22Rv1 (cell line): ENCODE data around the gene EDIL3.

Experiments used
- H3K27ac ChIP-seq: fragments of 450-650 bp; 2 replicates; pipeline ENCODE4 v1.5.1; 2017
- ZFX ChIP-seq: fragments of 450-650 bp; IDR thresholded peaks from 2 replicates; pipeline ENCODE4 v1.6.1; 2017; ENCODE audit warnings: antibody characterized with exemption, borderline replicate concordance
- TF ChIP-seq, protein P1 (sequence below): fragments of 450-650 bp; IDR thresholded peaks from 2 replicates; pipeline ENCODE4 v1.5.1; 2017; ENCODE audit warnings: mild to moderate bottlenecking

The EDIL3 gene

GRCh38 chr5:84227236-84227635, 157.4 kb downstream of the EDIL3 start:
- H3K27ac ChIP-seq, result no peak overlapping the region
- TF ChIP-seq, protein P1, sequence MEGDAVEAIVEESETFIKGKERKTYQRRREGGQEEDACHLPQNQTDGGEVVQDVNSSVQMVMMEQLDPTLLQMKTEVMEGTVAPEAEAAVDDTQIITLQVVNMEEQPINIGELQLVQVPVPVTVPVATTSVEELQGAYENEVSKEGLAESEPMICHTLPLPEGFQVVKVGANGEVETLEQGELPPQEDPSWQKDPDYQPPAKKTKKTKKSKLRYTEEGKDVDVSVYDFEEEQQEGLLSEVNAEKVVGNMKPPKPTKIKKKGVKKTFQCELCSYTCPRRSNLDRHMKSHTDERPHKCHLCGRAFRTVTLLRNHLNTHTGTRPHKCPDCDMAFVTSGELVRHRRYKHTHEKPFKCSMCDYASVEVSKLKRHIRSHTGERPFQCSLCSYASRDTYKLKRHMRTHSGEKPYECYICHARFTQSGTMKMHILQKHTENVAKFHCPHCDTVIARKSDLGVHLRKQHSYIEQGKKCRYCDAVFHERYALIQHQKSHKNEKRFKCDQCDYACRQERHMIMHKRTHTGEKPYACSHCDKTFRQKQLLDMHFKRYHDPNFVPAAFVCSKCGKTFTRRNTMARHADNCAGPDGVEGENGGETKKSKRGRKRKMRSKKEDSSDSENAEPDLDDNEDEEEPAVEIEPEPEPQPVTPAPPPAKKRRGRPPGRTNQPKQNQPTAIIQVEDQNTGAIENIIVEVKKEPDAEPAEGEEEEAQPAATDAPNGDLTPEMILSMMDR, result no peak
- TF ChIP-seq ZFX, result no peak

- TF ChIP-seq, protein P1, result no peak
- TF ChIP-seq ZFX, result no peak
- no peak overlapping the region for H3K27ac ChIP-seq
Measured at GRCh38 chr5:84218546-84218945, 166.1 kb downstream of the EDIL3 start.

DNA sequence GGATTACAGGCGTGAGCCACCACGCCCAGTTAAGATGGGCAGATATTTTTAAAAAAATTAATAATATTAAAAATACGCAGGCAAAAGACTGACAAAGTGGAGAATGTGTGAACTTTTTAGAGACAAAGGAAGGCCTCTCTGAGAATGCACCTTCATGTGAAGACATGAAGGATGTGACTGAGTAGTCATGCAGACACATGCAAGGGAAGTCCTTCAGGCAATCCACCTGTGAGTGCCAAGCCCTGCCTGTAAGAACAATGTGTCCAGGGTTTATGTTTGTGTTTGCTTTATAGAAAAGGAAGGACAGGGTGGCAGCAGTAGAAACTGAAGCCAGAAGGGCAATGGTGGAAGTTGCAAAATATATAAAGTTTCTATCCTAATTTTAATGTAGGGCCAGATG, 169.2 kb downstream of the EDIL3 start:
- H3K27ac ChIP-seq, result no peak overlapping the region
- TF ChIP-seq, protein P1, result no peak
- TF ChIP-seq ZFX, result no peak

DNA sequence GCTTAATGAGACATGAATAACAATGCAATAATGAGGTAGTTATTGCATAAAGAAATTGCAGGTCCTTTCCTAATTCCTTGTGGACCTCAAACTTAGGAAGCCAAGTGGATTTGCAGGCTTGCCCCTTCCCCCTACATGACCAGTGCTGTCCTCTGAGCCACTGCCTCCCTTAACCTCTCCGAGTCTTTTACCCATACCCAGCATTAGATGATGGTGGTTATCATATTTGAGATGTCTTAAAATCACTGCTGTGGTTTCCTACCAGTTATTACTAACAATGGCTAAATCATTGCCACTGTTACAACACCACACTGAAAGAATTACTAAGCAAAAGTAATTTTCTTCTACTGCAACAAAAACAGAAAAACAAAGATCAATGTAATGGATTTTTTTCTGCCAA, 170.8 kb downstream of the EDIL3 start:
- TF ChIP-seq ZFX, result no peak
- TF ChIP-seq, protein P1, result no peak
- H3K27ac ChIP-seq, result no peak overlapping the region

GRCh38 chr5:84213212-84213611, 171.5 kb downstream of the EDIL3 start:
- H3K27ac ChIP-seq, result no peak overlapping the region
- TF ChIP-seq, protein P1, result no peak
- no peak for TF ChIP-seq ZFX

DNA sequence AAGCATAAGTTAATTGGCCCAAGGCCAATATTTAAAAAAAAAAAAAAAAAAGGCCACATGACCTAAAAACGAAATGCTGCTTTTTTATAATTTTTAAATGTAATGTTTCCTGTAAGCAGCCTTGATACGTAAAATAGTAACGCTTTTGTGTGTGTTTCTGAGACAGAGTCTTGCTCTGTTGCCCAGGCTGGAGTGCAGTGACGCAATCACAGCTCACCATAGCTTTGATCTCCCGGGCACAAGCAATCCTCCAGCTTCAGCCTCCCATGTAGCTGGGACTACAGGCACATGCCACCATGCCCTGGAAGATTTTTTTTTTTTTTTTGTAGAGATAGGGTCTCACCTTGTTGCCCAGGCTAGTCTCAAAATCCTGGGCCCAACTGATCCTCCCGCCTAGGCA, 179.9 kb downstream of the EDIL3 start:
- no peak for TF ChIP-seq ZFX
- TF ChIP-seq, protein P1, result no peak
- H3K27ac ChIP-seq, result no peak overlapping the region

DNA sequence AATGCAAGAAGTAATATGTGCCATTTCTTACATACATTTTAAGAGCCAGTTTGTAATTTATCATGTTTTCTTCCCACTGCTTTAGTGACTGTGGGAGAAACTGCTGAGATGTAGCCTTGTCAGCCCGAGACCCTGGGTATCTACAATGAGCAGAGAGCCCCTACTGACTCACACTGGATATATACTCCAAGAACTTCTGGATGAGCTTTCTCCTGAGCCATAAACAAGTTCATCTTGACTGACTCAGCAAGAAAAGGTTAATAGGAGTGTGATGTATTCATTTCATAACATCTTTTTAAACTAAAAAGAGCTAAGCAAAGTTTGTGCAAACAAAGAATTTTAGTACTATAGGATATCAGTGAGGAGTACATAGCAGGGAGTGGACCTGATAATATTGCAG, 182.5 kb downstream of the EDIL3 start:
- H3K27ac ChIP-seq, result no peak overlapping the region
- TF ChIP-seq ZFX, result no peak
- TF ChIP-seq, protein P1, result no peak
